HepG2 (cell line): Measurements from ENCODE around the gene PYDC2. TPM values are rescaled to one million over a fixed set of nuclear protein-coding genes. Genes with fewer than 3 reads are reported as not detected.

ENCODE experiments used
- ATAC-seq: fragments of 200-7000 bp; cut with Tn5 transposase; 3 replicates; pipeline ENCODE4 v1.9.1; 2020; ENCODE audit warnings: mild to moderate bottlenecking, moderate library complexity
- BruUV-seq: library from RNA; stranded (reverse); fragments of 400-500 nt; replicated peaks from 2 replicates; lab custom pipeline; 2021; lab: Mats Ljungman, UMichigan
- CTCF ChIA-PET: fragments of 300-600 bp; formaldehyde crosslinking; extraction: SDS; loops from one replicate; lab custom pipeline; 2021; ENCODE audit warnings: low total read pairs, inconsistent platforms, low intra/inter-chr PET ratio; lab: Yijun Ruan, JAX
- POLR2A ChIA-PET: fragments of 350-600 bp; sonication (Branson Sonifier 250); formaldehyde crosslinking; loops from one replicate; lab custom pipeline; 2020; ENCODE audit warnings: antibody characterized with exemption, inconsistent platforms; lab: Yijun Ruan, JAX
- DNase-seq: peaks from one replicate; pipeline ENCODE4 v3.0.0-alpha.2; 2015; ENCODE audit warnings: low spot score
- FAIRE-seq: peaks from 3 replicates; lab custom pipeline; 2011; peaks lifted over from hg19 to GRCh38; lab: Jason Lieb, UNC
- H2AFZ ChIP-seq: one replicate; pipeline ENCODE4 v1.6.1; 2011; ENCODE audit warnings: low read length, inconsistent platforms
- H3K27ac ChIP-seq: fragments of 300-600 bp; 3 replicates; pipeline ENCODE4 v1.8.0; 2011; ENCODE audit warnings: mixed run types, mild to moderate bottlenecking, mixed read lengths, low read length, inconsistent platforms; ENCODE audit not compliant: insufficient read depth; ENCODE audit errors: extremely low read length
- H3K27me3 ChIP-seq, 2 experiments: fragments of 200-600 bp in 1 of 2; 2 replicates in 1 of 2; 3 replicates in 1 of 2; pipeline versions ENCODE4 v1.6.0 to v1.8.0; 2011; ENCODE audit warnings: low read length in 2 of 2, mild to moderate bottlenecking in 2 of 2, moderate library complexity in 2 of 2, inconsistent platforms in 1 of 2; ENCODE audit not compliant: insufficient read depth in 2 of 2, control insufficient read depth in 1 of 2
- H3K36me3 ChIP-seq, 2 experiments: fragments of 200-600 bp in 1 of 2; replicated peaks in 1 of 2; 2 replicates in 1 of 2; 3 replicates in 1 of 2; pipeline versions ENCODE4 v1.5.1 to v1.8.0; 2011; ENCODE audit warnings: low read length in 2 of 2, inconsistent platforms in 1 of 2; ENCODE audit not compliant: insufficient read depth in 2 of 2, control insufficient read depth in 1 of 2
- H3K4me1 ChIP-seq: 2 replicates; pipeline ENCODE4 v1.5.1; 2012; ENCODE audit warnings: low read length, inconsistent platforms; ENCODE audit not compliant: insufficient read depth
- H3K4me2 ChIP-seq: 2 replicates; pipeline ENCODE4 v1.6.0; 2011; ENCODE audit warnings: low read depth, low read length, inconsistent platforms
- H3K4me3 ChIP-seq, 3 experiments: fragments of 200-600 bp in 1 of 3; sonication (generic), shearing (Covaris generic) in 1 of 3; replicated peaks in 1 of 3; 2 replicates each; pipeline ENCODE4 v1.5.1; 2011 to 2016; ENCODE audit warnings: low read length in 3 of 3, inconsistent platforms in 2 of 3, low read depth in 2 of 3, mild to moderate bottlenecking in 2 of 3, control low read depth in 1 of 3, mixed read lengths in 1 of 3; ENCODE audit not compliant: insufficient read depth in 1 of 3
- H3K79me2 ChIP-seq: one replicate; pipeline ENCODE4 v1.6.1; 2011; ENCODE audit warnings: low read length, inconsistent platforms; ENCODE audit not compliant: insufficient read depth
- H3K9ac ChIP-seq: 2 replicates; pipeline ENCODE4 v1.6.0; 2011; ENCODE audit warnings: mild to moderate bottlenecking, low read depth, low read length, inconsistent platforms; ENCODE audit not compliant: insufficient read depth
- H3K9me3 ChIP-seq: 2 replicates; pipeline ENCODE4 v1.5.1; 2012; ENCODE audit warnings: mild to moderate bottlenecking, low read length
- H4K20me1 ChIP-seq: 2 replicates; pipeline ENCODE4 v1.6.0; 2011; ENCODE audit warnings: inconsistent platforms, mild to moderate bottlenecking, low read length, moderate library complexity; ENCODE audit not compliant: insufficient read depth
- ARNTL ChIP-seq: sonication (generic); formaldehyde crosslinking; IDR thresholded peaks from 2 replicates; pipeline ENCODE4 v1.4.0; 2020; ENCODE audit warnings: mild to moderate bottlenecking, missing genetic modification reagents
- ATF5 ChIP-seq: sonication (generic); formaldehyde crosslinking; IDR thresholded peaks from 2 replicates; pipeline ENCODE4 v1.4.0; 2020; ENCODE audit warnings: mild to moderate bottlenecking, low read depth, missing genetic modification reagents
- FLYWCH1 ChIP-seq: sonication (generic); formaldehyde crosslinking; IDR thresholded peaks from 2 replicates; pipeline ENCODE4 v1.8.1; 2023; ENCODE audit warnings: mild to moderate bottlenecking, missing genetic modification reagents
- GLI4 ChIP-seq: sonication (generic); formaldehyde crosslinking; IDR thresholded peaks from 2 replicates; pipeline ENCODE4 v1.5.1; 2020; ENCODE audit warnings: missing genetic modification reagents, mild to moderate bottlenecking, moderate library complexity, borderline replicate concordance
- KDM3A ChIP-seq: IDR thresholded peaks from 2 replicates; pipeline ENCODE4 v1.6.1; 2018; ENCODE audit warnings: low read depth, missing compliant biosample characterization
- NR1H2 ChIP-seq: sonication (generic); formaldehyde crosslinking; IDR thresholded peaks from 2 replicates; pipeline ENCODE4 v1.8.1; 2022; ENCODE audit warnings: low read depth, missing genetic modification reagents, borderline replicate concordance
- USF2 ChIP-seq, 2 experiments: sonication (generic) in 1 of 2; formaldehyde crosslinking in 1 of 2; IDR thresholded peaks; 2 replicates each; pipeline versions ENCODE4 v1.5.1 to v1.6.1; 2011 to 2020; ENCODE audit warnings: borderline replicate concordance in 1 of 2, low read depth in 1 of 2, low read length in 1 of 2, mild to moderate bottlenecking in 1 of 2, missing genetic modification reagents in 1 of 2, moderate library complexity in 1 of 2
- ZNF10 ChIP-seq: sonication (generic); formaldehyde crosslinking; IDR thresholded peaks from 2 replicates; pipeline ENCODE4 v1.4.0; 2020; ENCODE audit warnings: mild to moderate bottlenecking, low read depth, missing genetic modification reagents, borderline replicate concordance
- ZNF260 ChIP-seq: sonication (generic); formaldehyde crosslinking; IDR thresholded peaks from 2 replicates; pipeline ENCODE4 v1.4.0; 2020; ENCODE audit warnings: missing genetic modification reagents, low read depth, mild to moderate bottlenecking, borderline replicate concordance
- ZNF337 ChIP-seq: sonication (generic); formaldehyde crosslinking; IDR thresholded peaks from 2 replicates; pipeline ENCODE4 v1.5.1; 2020; ENCODE audit warnings: missing genetic modification reagents, low read depth, mild to moderate bottlenecking, borderline replicate concordance
- ZNF598 ChIP-seq: sonication (generic); formaldehyde crosslinking; IDR thresholded peaks from 2 replicates; pipeline ENCODE4 v1.5.1; 2020; ENCODE audit warnings: mild to moderate bottlenecking, missing genetic modification reagents, borderline replicate concordance
- ZNF773 ChIP-seq: sonication (generic); formaldehyde crosslinking; IDR thresholded peaks from 2 replicates; pipeline ENCODE4 v1.4.0; 2020; ENCODE audit warnings: missing genetic modification reagents, borderline replicate concordance
- WGBS: methylation state at CpG from one replicate; pipeline ENCODE4 v1.1.6; 2017; ENCODE audit warnings: low lambda C conversion rate; 5-methylcytosine and 5-hydroxymethylcytosine counted together
- in situ Hi-C: cut with HindIII; loops from 2 replicates; pipeline ENCODE4 v1.10.0; 2017; ENCODE audit warnings: low pct_unique_long_range_greater_than_20kb; ENCODE audit not compliant: extremely low pct_ligation_motif_present
- intact Hi-C: fragments of 100-400 bp; cut with micrococcal nuclease; formaldehyde crosslinking; loops from one replicate; pipeline ENCODE4 v1.10.0; 2022; ENCODE audit not compliant: unreplicated experiment
- polyA plus RNA-seq, 8 experiments: library from polyadenylated mRNA; depleted of rRNA in 3 of 8; stranded (reverse) in 7 of 8; unstranded in 1 of 8; fragments of >200 nt; fragmentation: Illumina TruSeq in 4 of 8; extraction: Trizol in 4 of 8; gene quantifications; 2 replicates each; pipeline versions ENCODE4 v1.2.1 to v1.2.3, GENCODE V29; 2011 to 2016; ENCODE audit warnings: low read depth in 4 of 8, missing spikeins in 1 of 8, mixed read lengths in 1 of 8; ENCODE audit not compliant: insufficient read depth in 1 of 8
- total RNA-seq, 5 experiments: library from RNA; depleted of rRNA; stranded (reverse); fragments of >200 nt; fragmentation: Illumina TruSeq; extraction: Trizol; gene quantifications; 2 replicates each; pipeline ENCODE4 v1.2.3, GENCODE V29; 2016; ENCODE audit warnings: low read depth in 1 of 5

Gene PYDC2
- total and polyA plus RNA-seq, 2 of the 13 experiments (the other 11 are each of a cell fraction or from before 2014, with no cell fraction given), result not detected

- WGBS, result 26% methylated on average over 6 of the region's 6 CpGs
- no TSS peak for BruUV-seq
Measured at GRCh38 chr3:191417457-191417729, 43.6 kb upstream of the PYDC2 start.

More at GRCh38 chr3:191417457-191417729, 43.6 kb upstream of the PYDC2 start:
- Histone ChIP-seq H3K4me1 (no peaks in the 10 kb centered on the region), H2AFZ (no peak overlapping the region), H3K79me2 (no peaks in the 10 kb centered on the region), H4K20me1 (no peaks in the 10 kb centered on the region), H3K4me2 (no peak overlapping the region), H3K27me3 (no peaks in the 10 kb centered on the region), H3K27ac (no peak overlapping the region)
- no peak for DNase-seq
- in situ Hi-C loops, result loop anchor here (10.0 kb wide), 2 partner anchors 387 to 1027 kb away; no protein-coding TSS in a partner anchor
- ATAC-seq, result no peak
- no peak for TF ChIP-seq FLYWCH1 (CRISPR knock-in tag)
- no peak for TF ChIP-seq KDM3A (CRISPR knock-in tag)
- no peak for TF ChIP-seq ZNF260 (CRISPR knock-in tag)
- no peak for TF ChIP-seq USF2 (IDR thresholded peaks at IDR 0.05; ENCODE audit: low read depth, low read length)
- TF ChIP-seq USF2 (CRISPR knock-in tag; IDR thresholded peaks at IDR 0.05; ENCODE audit: borderline replicate concordance), result no peak
- no peak for TF ChIP-seq NR1H2 (CRISPR knock-in tag)
- TF ChIP-seq ZNF773 (CRISPR knock-in tag), result no peak
- no peak for TF ChIP-seq ZNF10
- TF ChIP-seq ARNTL (CRISPR knock-in tag), result no peak
- TF ChIP-seq ZNF337 (CRISPR knock-in tag), result no peak
- TF ChIP-seq GLI4 (CRISPR knock-in tag), result no peak
- TF ChIP-seq ZNF598 (CRISPR knock-in tag), result no peak
- TF ChIP-seq ATF5 (CRISPR knock-in tag), result no peak
- TF ChIP-seq, all 625 proteins: peak for 0
- Histone ChIP-seq H3K9ac (no peak overlapping the region), H3K9me3 (no peaks in the 10 kb centered on the region), H3K4me3 (no peak overlapping the region), H3K36me3 (no peaks in the 10 kb centered on the region)
- ChIA-PET CTCF (interaction anchor here (1.2 to 1.4 kb wide), 3 partner anchors 392 to 1027 kb away, joined by 3 to 18 read pairs (median 4); no protein-coding TSS in a partner anchor), POLR2A (no interaction called here)
- intact Hi-C loops, result loop anchor here (1.0 kb wide), 3 partner anchors 285 to 1027 kb away; no protein-coding TSS in a partner anchor
- no peak for FAIRE-seq
